GM18519 (cell line): ENCODE results near the gene TMEM30B.

Experiments used
- ATAC-seq: cut with Tn5 transposase; IDR thresholded peaks from one replicate; pipeline ENCODE4 v1.9.1; 2021; ENCODE audit warnings: mild to moderate bottlenecking, moderate library complexity; ENCODE audit not compliant: unreplicated experiment, low FRiP score

Gene TMEM30B

GRCh38 chr14:61300754-61301153, 19.6 kb upstream of the TMEM30B start:
- no peak for ATAC-seq

- no peak for ATAC-seq
Measured at GRCh38 chr14:61300209-61300608, 19.1 kb upstream of the TMEM30B start.

- ATAC-seq = no peak
Measured at GRCh38 chr14:61298824-61299223, 17.7 kb upstream of the TMEM30B start.

GRCh38 chr14:61297581-61297980, 16.4 kb upstream of the TMEM30B start:
- ATAC-seq = no peak

GRCh38 chr14:61296719-61297502, 15.8 kb upstream of the TMEM30B start:
- ATAC-seq = no peak

GRCh38 chr14:61296151-61296550, 15.0 kb upstream of the TMEM30B start:
- ATAC-seq = no peak

- no peak for ATAC-seq
Measured at GRCh38 chr14:61290701-61291100, 9.6 kb upstream of the TMEM30B start.

- no peak for ATAC-seq
Measured at GRCh38 chr14:61288720-61289119, 7.6 kb upstream of the TMEM30B start.

GRCh38 chr14:61288228-61288627, 7.1 kb upstream of the TMEM30B start:
- ATAC-seq = no peak

- ATAC-seq = no peak
Measured at GRCh38 chr14:61287196-61287595, 6.1 kb upstream of the TMEM30B start.

- ATAC-seq = no peak
Measured at GRCh38 chr14:61285364-61285763, 4.2 kb upstream of the TMEM30B start.

- ATAC-seq = no peak
Measured at GRCh38 chr14:61284001-61284400, 2.9 kb upstream of the TMEM30B start.

GRCh38 chr14:61282746-61283145, 1.6 kb upstream of the TMEM30B start:
- ATAC-seq = no peak

- no peak for ATAC-seq
Measured at GRCh38 chr14:61281948-61282275, 774 bp upstream of the TMEM30B start.

GRCh38 chr14:61280526-61281185, 482 bp downstream of the TMEM30B start:
- no peak for ATAC-seq

GRCh38 chr14:61280092-61280525, 1.0 kb downstream of the TMEM30B start:
- ATAC-seq = no peak

GRCh38 chr14:61279082-61279481, 2.1 kb downstream of the TMEM30B start:
- no peak for ATAC-seq

- no peak for ATAC-seq
Measured at GRCh38 chr14:61277784-61278183, 3.4 kb downstream of the TMEM30B start.

- ATAC-seq = no peak
Measured at GRCh38 chr14:61277232-61277631, 3.9 kb downstream of the TMEM30B start.

- no peak for ATAC-seq
Measured at GRCh38 chr14:61271552-61271951, 9.6 kb downstream of the TMEM30B start.

- no peak for ATAC-seq
Measured at GRCh38 chr14:61270714-61271113, 10.4 kb downstream of the TMEM30B start.
